Liver (tissue), 9 donors: Measurements from ENCODE around the gene TNN. TPM values are rescaled to one million over a fixed set of nuclear protein-coding genes. Genes with fewer than 3 reads are reported as not detected.

Source experiments
- DNase-seq: peaks from one replicate; pipeline ENCODE4 v3.0.0-alpha.2; 2017; ENCODE audit warnings: low spot score
- H3K27ac ChIP-seq, 2 donors: one replicate each; pipeline ENCODE4 v1.7.0; 2013; ENCODE audit warnings: inconsistent platforms in 2 of 2, low read length in 2 of 2, control low read depth in 1 of 2, low read depth in 1 of 2, mild to moderate bottlenecking in 1 of 2
- H3K27me3 ChIP-seq, 4 donors: one replicate each; pipeline versions ENCODE4 v1.6.1 to v1.7.0; 2013; ENCODE audit warnings: low read length in 3 of 4, inconsistent platforms in 1 of 4, mild to moderate bottlenecking in 1 of 4, moderate library complexity in 1 of 4; ENCODE audit not compliant: control insufficient read depth in 4 of 4, insufficient read depth in 4 of 4
- H3K36me3 ChIP-seq, 4 donors: one replicate each; pipeline versions ENCODE4 v1.6.1 to v1.7.0; 2013; ENCODE audit warnings: low read length in 3 of 4, mild to moderate bottlenecking in 3 of 4, low read depth in 1 of 4, moderate library complexity in 1 of 4; ENCODE audit not compliant: control insufficient read depth in 4 of 4, insufficient read depth in 3 of 4
- H3K4me1 ChIP-seq, 4 donors: one replicate each; pipeline versions ENCODE4 v1.6.1 to v1.7.0; 2013; ENCODE audit warnings: low read length in 3 of 4, mild to moderate bottlenecking in 3 of 4, moderate library complexity in 1 of 4; ENCODE audit not compliant: control insufficient read depth in 4 of 4, insufficient read depth in 4 of 4
- H3K4me3 ChIP-seq, 3 donors: one replicate each; pipeline versions ENCODE4 v1.6.1 to v1.7.0; 2013; ENCODE audit warnings: low read length in 3 of 3, control low read depth in 1 of 3, low read depth in 1 of 3, mild to moderate bottlenecking in 1 of 3
- H3K9ac ChIP-seq, 2 donors: one replicate each; pipeline ENCODE4 v1.7.0; 2013; ENCODE audit warnings: low read length in 2 of 2, mild to moderate bottlenecking in 2 of 2, moderate library complexity in 2 of 2, control low read depth in 1 of 2, low read depth in 1 of 2
- H3K9me3 ChIP-seq, 4 donors: one replicate each; pipeline versions ENCODE4 v1.6.1 to v1.7.0; 2013; ENCODE audit warnings: low read length in 3 of 4; ENCODE audit not compliant: control insufficient read depth in 4 of 4
- ATF3 ChIP-seq: IDR thresholded peaks from 2 replicates; pipeline ENCODE4 v1.6.1; 2016; ENCODE audit warnings: antibody characterized with exemption
- CTCF ChIP-seq: fragments of 150-350 bp; IDR thresholded peaks from 2 replicates; pipeline ENCODE4 v1.5.1; 2017; ENCODE audit warnings: improper control_type of control experiment, low read depth, low read length; ENCODE audit not compliant: missing input control
- EGR1 ChIP-seq, 2 donors: IDR thresholded peaks; 2 replicates each; pipeline ENCODE4 v1.6.1; 2016 to 2018; ENCODE audit warnings: antibody characterized with exemption in 2 of 2, low read depth in 2 of 2
- FOXA1 ChIP-seq: IDR thresholded peaks from 2 replicates; pipeline ENCODE4 v1.6.1; 2016; ENCODE audit warnings: antibody characterized with exemption
- FOXA2 ChIP-seq: IDR thresholded peaks from 2 replicates; pipeline ENCODE4 v1.6.1; 2016; ENCODE audit warnings: antibody characterized with exemption
- GABPA ChIP-seq, 2 donors: IDR thresholded peaks in 1 of 2; conservative IDR thresholded peaks in 1 of 2; 2 replicates each; pipeline ENCODE4 v1.6.1; 2016; ENCODE audit warnings: antibody characterized with exemption in 2 of 2, mild to moderate bottlenecking in 1 of 2, moderate library complexity in 1 of 2
- HNF4A ChIP-seq, 2 donors: conservative IDR thresholded peaks; 2 replicates each; pipeline ENCODE4 v1.6.1; 2016; ENCODE audit warnings: antibody characterized with exemption in 2 of 2, mild to moderate bottlenecking in 2 of 2
- HNF4G ChIP-seq: IDR thresholded peaks from 2 replicates; pipeline ENCODE4 v1.6.1; 2016; ENCODE audit warnings: antibody characterized with exemption
- JUND ChIP-seq, 2 donors: IDR thresholded peaks; 2 replicates each; pipeline ENCODE4 v1.6.1; 2016; ENCODE audit warnings: antibody characterized with exemption in 2 of 2
- MAX ChIP-seq: IDR thresholded peaks from 2 replicates; pipeline ENCODE4 v1.6.1; 2016; ENCODE audit warnings: antibody characterized with exemption
- NR2F2 ChIP-seq: IDR thresholded peaks from 2 replicates; pipeline ENCODE4 v1.6.1; 2016; ENCODE audit warnings: antibody characterized with exemption
- RAD21 ChIP-seq, 2 donors: IDR thresholded peaks; 2 replicates each; pipeline ENCODE4 v1.6.1; 2016; ENCODE audit warnings: antibody characterized with exemption in 2 of 2, mild to moderate bottlenecking in 2 of 2
- REST ChIP-seq: IDR thresholded peaks from 2 replicates; pipeline ENCODE4 v1.6.1; 2016; ENCODE audit warnings: antibody characterized with exemption, mild to moderate bottlenecking
- RXRA ChIP-seq, 2 donors: IDR thresholded peaks; 2 replicates each; pipeline ENCODE4 v1.6.1; 2017 to 2018; ENCODE audit warnings: antibody characterized with exemption in 2 of 2, mild to moderate bottlenecking in 1 of 2
- SP1 ChIP-seq: IDR thresholded peaks from 2 replicates; pipeline ENCODE4 v1.6.1; 2018; ENCODE audit warnings: antibody characterized with exemption, mild to moderate bottlenecking
- TAF1 ChIP-seq: conservative IDR thresholded peaks from 2 replicates; pipeline ENCODE4 v1.6.1; 2016; ENCODE audit warnings: antibody characterized with exemption, mild to moderate bottlenecking
- YY1 ChIP-seq: IDR thresholded peaks from 2 replicates; pipeline ENCODE4 v1.6.1; 2016; ENCODE audit warnings: antibody characterized with exemption, mild to moderate bottlenecking
- ZBTB33 ChIP-seq: IDR thresholded peaks from 2 replicates; pipeline ENCODE4 v1.6.1; 2016; ENCODE audit warnings: antibody characterized with exemption
- WGBS: extraction: QIAGEN DNeasy Blood & Tissue Kit; methylation state at CpG from one replicate; pipeline ENCODE4 v1.1.7; 2013; 5-methylcytosine and 5-hydroxymethylcytosine counted together
- polyA plus RNA-seq, 2 donors: library from polyadenylated mRNA; stranded (reverse) in 1 of 2; unstranded in 1 of 2; fragments of 200-250 nt in 1 of 2; fragments of >200 nt in 1 of 2; fragmentation: Nextera tagmentation in 1 of 2; extraction: Ambion mirVana in 1 of 2; gene quantifications; one replicate each; pipeline versions ENCODE4 v1.2.1 to v1.2.3, GENCODE V29; 2013 to 2015
- total RNA-seq, 2 donors: library from RNA; depleted of rRNA; stranded (reverse); fragments of >200 nt; gene quantifications; one replicate each; pipeline ENCODE4 v1.2.3, GENCODE V29; 2014
- donor health status: healthy.
- donor health status: healthy.
- donor health status: healthy.
- donor health status: healthy.
- donor health status: healthy.

The TNN gene
- total and polyA plus RNA-seq, 4 donors = 0.11 to 1.8 (median 0.80) TPM

- no peaks in the 10 kb centered on the region for H3K9me3 ChIP-seq
- H3K9ac ChIP-seq = no peak overlapping the region
- no peak for DNase-seq
- H3K27ac ChIP-seq = no peak overlapping the region
- WGBS = 94% methylated on average over 4 of the region's 4 CpGs
- H3K4me3 ChIP-seq = no peak overlapping the region
- TF ChIP-seq YY1 = no peak
- TF ChIP-seq MAX = no peak
- no peak for TF ChIP-seq EGR1 (IDR thresholded peaks at IDR 0.05; ENCODE audit: low read depth in 2 of 2)
- no peak for TF ChIP-seq SP1
- no peak for TF ChIP-seq GABPA (IDR thresholded peaks at IDR 0.05 in 1 of 2, conservative IDR thresholded peaks at IDR 0.05 in 1 of 2)
- TF ChIP-seq CTCF = no peak
- TF ChIP-seq RAD21 (IDR thresholded peaks at IDR 0.05) = no peak
- no peak for TF ChIP-seq HNF4G
- TF ChIP-seq TAF1 = no peak
- no peak for TF ChIP-seq NR2F2
- no peak for TF ChIP-seq ZBTB33
- TF ChIP-seq FOXA2 = no peak
- no peak for TF ChIP-seq JUND (IDR thresholded peaks at IDR 0.05)
- TF ChIP-seq RXRA (IDR thresholded peaks at IDR 0.05) = no peak
- H3K36me3 ChIP-seq = peaks cover 0 to 17% (median 5%) of the 10 kb centered on the region in 4 donors
- no peaks in the 10 kb centered on the region for H3K27me3 ChIP-seq
- H3K4me1 ChIP-seq = peaks cover 0 to 7% (median 4%) of the 10 kb centered on the region in 4 donors
Measured at GRCh38 chr1:175182201-175182746, 114.6 kb downstream of the TNN start.

- Histone ChIP-seq H3K36me3 (peaks cover 0 to 9% (median 0%) of the 10 kb centered on the region in 4 donors), H3K27me3 (no peaks in the 10 kb centered on the region), H3K4me1 (peaks cover 0 to 12% (median 6%) of the 10 kb centered on the region in 4 donors), H3K9ac (no peak overlapping the region), H3K4me3 (no peak overlapping the region), H3K9me3 (no peaks in the 10 kb centered on the region), H3K27ac (no peak overlapping the region)
- DNase-seq = no peak
- TF ChIP-seq NR2F2 (no peak), CTCF (no peak), TAF1 (no peak), SP1 (no peak), GABPA (IDR thresholded peaks at IDR 0.05 in 1 of 2, conservative IDR thresholded peaks at IDR 0.05 in 1 of 2) (no peak), FOXA2 (no peak), HNF4A (conservative IDR thresholded peaks at IDR 0.05) (no peak), REST (no peak), YY1 (no peak), HNF4G (no peak), JUND (IDR thresholded peaks at IDR 0.05) (no peak), EGR1 (IDR thresholded peaks at IDR 0.05; ENCODE audit: low read depth in 2 of 2) (no peak), FOXA1 (no peak), MAX (no peak), ATF3 (no peak)
- 98% methylated on average over 5 of the region's 5 CpGs for WGBS
Measured at GRCh38 chr1:175183586-175183985, 116.0 kb downstream of the TNN start.
